Choroid plexus epithelial cell (primary cell): ENCODE data around the gene BROX.

Experiments used
- DNase-seq: peaks from one replicate; pipeline ENCODE4 v3.0.0-alpha.2; 2010; ENCODE audit warnings: low read depth
- H3K4me3 ChIP-seq: 2 replicates; pipeline ENCODE4 v1.5.1; 2011; ENCODE audit warnings: low read depth, mild to moderate bottlenecking, control low read depth, low read length, moderate library complexity
- TF ChIP-seq, protein P1 (sequence below): conservative IDR thresholded peaks from 2 replicates; pipeline ENCODE4 v1.5.1; 2011; ENCODE audit warnings: low read depth, mild to moderate bottlenecking, control low read depth, inconsistent platforms, low read length, moderate library complexity

BROX gene

DNA sequence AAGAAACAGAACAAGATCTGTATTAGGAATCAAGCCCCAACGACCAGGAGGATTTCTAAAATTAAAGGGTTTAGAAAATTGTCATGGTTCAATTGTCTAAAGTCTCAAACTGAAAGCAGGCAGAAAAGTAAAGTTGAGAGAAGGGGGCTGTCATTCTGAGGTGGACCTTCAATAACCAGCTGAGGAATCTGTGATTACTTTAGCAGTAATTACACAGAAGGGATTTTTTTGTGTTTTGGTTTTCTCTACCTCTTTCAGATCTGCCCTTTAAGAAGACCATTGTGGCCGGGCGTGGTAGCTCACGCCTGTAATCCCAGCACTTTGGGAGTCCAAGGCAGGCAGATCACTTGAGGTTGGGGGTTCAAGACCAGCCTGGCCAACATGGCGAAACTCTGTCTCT is 17.4 kb upstream of the BROX start:
- TF ChIP-seq, protein P1, sequence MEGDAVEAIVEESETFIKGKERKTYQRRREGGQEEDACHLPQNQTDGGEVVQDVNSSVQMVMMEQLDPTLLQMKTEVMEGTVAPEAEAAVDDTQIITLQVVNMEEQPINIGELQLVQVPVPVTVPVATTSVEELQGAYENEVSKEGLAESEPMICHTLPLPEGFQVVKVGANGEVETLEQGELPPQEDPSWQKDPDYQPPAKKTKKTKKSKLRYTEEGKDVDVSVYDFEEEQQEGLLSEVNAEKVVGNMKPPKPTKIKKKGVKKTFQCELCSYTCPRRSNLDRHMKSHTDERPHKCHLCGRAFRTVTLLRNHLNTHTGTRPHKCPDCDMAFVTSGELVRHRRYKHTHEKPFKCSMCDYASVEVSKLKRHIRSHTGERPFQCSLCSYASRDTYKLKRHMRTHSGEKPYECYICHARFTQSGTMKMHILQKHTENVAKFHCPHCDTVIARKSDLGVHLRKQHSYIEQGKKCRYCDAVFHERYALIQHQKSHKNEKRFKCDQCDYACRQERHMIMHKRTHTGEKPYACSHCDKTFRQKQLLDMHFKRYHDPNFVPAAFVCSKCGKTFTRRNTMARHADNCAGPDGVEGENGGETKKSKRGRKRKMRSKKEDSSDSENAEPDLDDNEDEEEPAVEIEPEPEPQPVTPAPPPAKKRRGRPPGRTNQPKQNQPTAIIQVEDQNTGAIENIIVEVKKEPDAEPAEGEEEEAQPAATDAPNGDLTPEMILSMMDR = no peak
- no peak for DNase-seq
- H3K4me3 ChIP-seq = no peak overlapping the region

- TF ChIP-seq, protein P1 = no peak
- H3K4me3 ChIP-seq = no peak overlapping the region
- DNase-seq = no peak
Observed at GRCh38 chr1:222696741-222697140, 15.6 kb upstream of the BROX start.

DNA sequence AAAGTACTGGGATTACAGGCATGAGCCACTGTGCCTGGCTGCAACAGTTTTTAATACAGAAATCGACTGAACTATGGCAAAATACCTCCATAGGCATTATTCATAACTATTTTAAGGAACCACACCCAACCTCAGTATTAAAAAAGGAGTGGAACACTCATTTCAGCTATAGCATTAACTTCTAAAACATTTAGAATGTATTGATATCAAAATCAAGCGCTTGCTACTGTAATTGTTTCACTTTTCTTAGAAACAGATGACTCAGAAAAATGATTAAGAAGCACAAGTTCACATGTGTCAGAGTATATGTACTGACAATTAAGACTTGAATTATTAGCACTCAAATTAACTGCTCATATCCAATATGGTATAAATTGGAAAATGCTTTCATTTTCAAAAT is 15.2 kb upstream of the BROX start:
- DNase-seq = no peak
- no peak overlapping the region for H3K4me3 ChIP-seq
- TF ChIP-seq, protein P1 = no peak

DNA sequence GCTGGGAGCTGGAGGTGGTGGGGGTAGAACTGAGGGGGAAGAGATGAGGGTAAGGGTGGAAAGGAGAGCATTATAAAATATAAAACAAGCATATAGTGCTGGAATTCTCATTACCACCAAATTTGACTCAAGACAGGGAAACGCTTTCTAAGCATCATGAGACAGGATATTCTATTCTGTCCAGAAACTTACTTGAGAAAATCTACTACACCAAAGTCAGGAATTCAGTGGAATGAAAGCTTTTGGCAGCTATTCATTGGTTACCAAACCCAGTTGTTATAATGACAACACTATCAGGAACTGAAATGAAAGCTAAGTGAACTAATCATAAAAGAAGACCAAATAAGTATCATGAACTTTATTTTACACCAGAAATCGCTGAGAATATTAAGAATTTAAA is 14.5 kb upstream of the BROX start:
- DNase-seq = peak; percentile 69
- no peak overlapping the region for H3K4me3 ChIP-seq
- TF ChIP-seq, protein P1 = no peak

DNA sequence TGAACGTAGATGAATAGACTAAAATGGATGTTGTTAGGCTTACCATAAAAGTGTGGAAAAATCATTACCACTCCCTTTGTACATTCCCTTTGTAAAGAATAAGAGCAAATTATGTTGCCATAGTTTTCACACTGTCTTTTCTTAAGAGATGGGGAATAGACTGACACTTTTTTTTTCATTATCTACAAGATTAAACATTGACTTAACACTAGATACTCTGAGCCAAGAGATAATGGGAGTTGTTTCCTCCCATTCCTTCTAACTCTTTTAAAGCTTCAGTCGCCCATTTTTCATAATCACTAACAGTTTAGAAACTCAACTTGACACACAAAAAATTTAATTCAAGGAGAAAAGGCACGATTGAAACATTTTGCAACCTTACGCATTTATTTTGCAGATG is 10.2 kb upstream of the BROX start:
- DNase-seq = no peak
- TF ChIP-seq, protein P1 = no peak
- no peak overlapping the region for H3K4me3 ChIP-seq

GRCh38 chr1:222704260-222704659 is 8.1 kb upstream of the BROX start:
- no peak overlapping the region for H3K4me3 ChIP-seq
- no peak for DNase-seq
- TF ChIP-seq, protein P1 = no peak

GRCh38 chr1:222706815-222707214 is 5.5 kb upstream of the BROX start:
- no peak for DNase-seq
- TF ChIP-seq, protein P1 = peak; percentile 9
- H3K4me3 ChIP-seq = no peak overlapping the region
